Endodermal cell (in vitro differentiated cells): ENCODE measurements around the gene GJC1. TPM values are rescaled to one million over a fixed set of nuclear protein-coding genes. Genes with fewer than 3 reads are reported as not detected.

Experiments used
- DNase-seq: peaks from one replicate; pipeline ENCODE4 v3.0.0-alpha.2; 2017
- H3K27ac ChIP-seq: 2 replicates; pipeline ENCODE4 v1.5.1; 2013; ENCODE audit warnings: mild to moderate bottlenecking, low read depth, low read length, moderate library complexity
- H3K27me3 ChIP-seq: 2 replicates; pipeline ENCODE4 v1.6.1; 2013; ENCODE audit warnings: mild to moderate bottlenecking, low read length, moderate library complexity; ENCODE audit not compliant: insufficient read depth, control insufficient read depth, poor library complexity, severe bottlenecking
- H3K36me3 ChIP-seq: 2 replicates; pipeline ENCODE4 v1.7.0; 2013; ENCODE audit warnings: mild to moderate bottlenecking, low read length, moderate library complexity; ENCODE audit not compliant: control insufficient read depth, insufficient read depth
- H3K4me1 ChIP-seq: one replicate; pipeline ENCODE4 v1.7.0; 2013; ENCODE audit warnings: low read length; ENCODE audit not compliant: control insufficient read depth, insufficient read depth
- H3K4me3 ChIP-seq: 2 replicates; pipeline ENCODE4 v1.5.1; 2013; ENCODE audit warnings: mild to moderate bottlenecking, low read length, moderate library complexity
- H3K9ac ChIP-seq: 2 replicates; pipeline ENCODE4 v1.6.1; 2013; ENCODE audit warnings: mild to moderate bottlenecking, low read length, moderate library complexity; ENCODE audit not compliant: poor library complexity, severe bottlenecking; ENCODE audit errors: extremely low read depth
- H3K9me3 ChIP-seq: 2 replicates; pipeline ENCODE4 v1.6.1; 2013; ENCODE audit warnings: mild to moderate bottlenecking, low read length, moderate library complexity; ENCODE audit not compliant: control insufficient read depth
- H3K27ac Mint-ChIP-seq: 2 replicates; pipeline ENCODE4 v1.8.0; 2020; ENCODE audit warnings: mixed read lengths
- H3K27me3 Mint-ChIP-seq: 2 replicates; pipeline ENCODE4 v1.8.0; 2021; ENCODE audit warnings: mild to moderate bottlenecking, mixed read lengths; ENCODE audit not compliant: insufficient read depth
- H3K36me3 Mint-ChIP-seq: 2 replicates; pipeline ENCODE4 v1.8.0; 2020; ENCODE audit warnings: low read depth, mixed read lengths
- H3K4me1 Mint-ChIP-seq: 2 replicates; pipeline ENCODE4 v1.8.0; 2020; ENCODE audit warnings: mixed read lengths
- H3K4me3 Mint-ChIP-seq: 2 replicates; pipeline ENCODE4 v1.8.0; 2020; ENCODE audit warnings: mild to moderate bottlenecking, moderate library complexity, mixed read lengths
- H3K9me3 Mint-ChIP-seq: 2 replicates; pipeline ENCODE4 v1.8.0; 2020; ENCODE audit warnings: mild to moderate bottlenecking, mixed read lengths
- CTCF ChIP-seq: fragments of 200-600 bp; sonication (generic); conservative IDR thresholded peaks from 2 replicates; pipeline ENCODE4 v1.5.0; 2021; ENCODE audit warnings: antibody characterized with exemption, mild to moderate bottlenecking
- WGBS, 2 experiments: methylation state at CpG; one replicate each; pipeline versions ENCODE4 v1.1.5 to v1.1.7; 2013; ENCODE audit warnings: missing lambda C conversion rate in 2 of 2, mixed read lengths in 1 of 2; ENCODE audit not compliant: insufficient coverage in 1 of 2, insufficient read length in 1 of 2; 5-methylcytosine and 5-hydroxymethylcytosine counted together
- total RNA-seq, 2 donors: library from RNA; stranded (reverse); fragmentation: NEBNext Ultra II Directional in 1 of 2; extraction: Animal tissue kit (Norgen Biotek cat#: 25700) in 1 of 2; gene quantifications; 2 replicates in 1 of 2; 3 replicates in 1 of 2; pipeline ENCODE4 v1.2.1, GENCODE V29; 2021

Gene GJC1
- total RNA-seq, 2 donors from 2014 or later, result 81.9 to 108 TPM

- Mint-ChIP-seq H3K27me3 (no peaks in the 10 kb centered on the region), H3K4me3 (no peak overlapping the region), H3K27ac (no peak overlapping the region), H3K36me3 (peaks cover 55% of the 10 kb centered on the region), H3K9me3 (no peaks in the 10 kb centered on the region), H3K4me1 (peaks cover 6% of the 10 kb centered on the region)
- Histone ChIP-seq H3K9ac (no peak overlapping the region), H3K36me3 (peaks cover 48% of the 10 kb centered on the region), H3K27me3 (no peaks in the 10 kb centered on the region), H3K4me3 (no peak overlapping the region), H3K9me3 (no peaks in the 10 kb centered on the region), H3K4me1 (no peaks in the 10 kb centered on the region), H3K27ac (no peak overlapping the region)
- DNase-seq, result no peak
- TF ChIP-seq CTCF, result no peak
- WGBS, 2 experiments, result 93 to 100% methylated on average over 3 to 5 of the region's 5 CpGs
Measured at GRCh38 chr17:44850612-44851011, 20.5 kb upstream of the GJC1 start.

GRCh38 chr17:44850025-44850424 is 19.9 kb upstream of the GJC1 start:
- Mint-ChIP-seq H3K4me1 (peaks cover 6% of the 10 kb centered on the region), H3K27me3 (no peaks in the 10 kb centered on the region), H3K27ac (no peak overlapping the region), H3K36me3 (peaks cover 51% of the 10 kb centered on the region), H3K9me3 (no peaks in the 10 kb centered on the region), H3K4me3 (no peak overlapping the region)
- DNase-seq, result no peak
- H3K4me3 ChIP-seq, result no peak overlapping the region
- no peaks in the 10 kb centered on the region for H3K9me3 ChIP-seq
- no peaks in the 10 kb centered on the region for H3K4me1 ChIP-seq
- no peaks in the 10 kb centered on the region for H3K27me3 ChIP-seq
- no peak overlapping the region for H3K9ac ChIP-seq
- TF ChIP-seq CTCF, result no peak
- WGBS, 2 experiments, result 87 to 96% methylated on average over 3 to 7 of the region's 7 CpGs
- no peak overlapping the region for H3K27ac ChIP-seq
- peaks cover 42% of the 10 kb centered on the region for H3K36me3 ChIP-seq

- Histone ChIP-seq H3K36me3 (peaks cover 32% of the 10 kb centered on the region), H3K4me3 (no peak overlapping the region), H3K9ac (no peak overlapping the region), H3K9me3 (no peaks in the 10 kb centered on the region), H3K27ac (no peak overlapping the region), H3K4me1 (peaks cover 6% of the 10 kb centered on the region), H3K27me3 (no peaks in the 10 kb centered on the region)
- H3K36me3 Mint-ChIP-seq, result peaks cover 41% of the 10 kb centered on the region
- peaks cover 14% of the 10 kb centered on the region for H3K4me1 Mint-ChIP-seq
- H3K4me3 Mint-ChIP-seq, result no peak overlapping the region
- no peak overlapping the region for H3K27ac Mint-ChIP-seq
- no peak for TF ChIP-seq CTCF
- DNase-seq, result no peak
- 92 to 93% methylated on average over 8 to 12 of the region's 12 CpGs for WGBS, 2 experiments
- H3K27me3 Mint-ChIP-seq, result no peaks in the 10 kb centered on the region
- no peaks in the 10 kb centered on the region for H3K9me3 Mint-ChIP-seq
Measured at GRCh38 chr17:44848961-44849489, 18.9 kb upstream of the GJC1 start.
